ENCODE measurements around the gene ZNF618. TPM values are rescaled to one million over a fixed set of nuclear protein-coding genes. Genes with fewer than 3 reads are reported as not detected.

ZNF618 gene
- polyA plus RNA-seq, 3 donors, result 0.53 to 1.9 (median 0.78) TPM

- Mint-ChIP-seq H3K27ac (peak overlapping the region in 1 of 7 donors; percentile 10), H3K9me3 (peaks cover 0 to 1% (median 0%) of the 10 kb centered on the region in 7 donors), H3K36me3 (peaks cover 0 to 2% of the 10 kb centered on the region in 2 donors), H3K4me1 (peaks cover 8% of the 10 kb centered on the region), H3K4me3 (no peak overlapping the region), H3K27me3 (ENCODE audit: low read depth in 3 of 3) (peaks cover 12 to 34% (median 17%) of the 10 kb centered on the region in 3 donors)
- Histone ChIP-seq H3K79me2 (ENCODE audit: insufficient read depth, low read length) (peaks cover 8% of the 10 kb centered on the region), H3K36me3 (replicated peaks in 1 of 2; ENCODE audit: control insufficient read depth in 1 of 2, insufficient read depth in 2 of 2, low read length in 2 of 2) (no peaks in the 10 kb centered on the region), H4K20me1 (ENCODE audit: insufficient read depth, low read length) (no peaks in the 10 kb centered on the region), H3K9me3 (replicated peaks in 1 of 2; ENCODE audit: control insufficient read depth in 1 of 2, insufficient read depth in 1 of 2, low read length in 2 of 2) (no peaks in the 10 kb centered on the region), H3K4me2 (replicated peaks; ENCODE audit: extremely low read depth, low read length, poor library complexity, severe bottlenecking) (no peak overlapping the region), H3K9ac (ENCODE audit: insufficient read depth, low read length, poor library complexity, severe bottlenecking) (no peak overlapping the region), H3K4me1 (ENCODE audit: control insufficient read depth in 1 of 2, insufficient read depth in 2 of 2, low read length in 2 of 2) (peaks cover 3 to 6% of the 10 kb centered on the region in 2 donors), H3K27me3 (ENCODE audit: control insufficient read depth in 2 of 2, insufficient read depth in 2 of 2, low read length in 2 of 2) (peaks cover 3 to 12% of the 10 kb centered on the region in 2 donors), H3K27ac (ENCODE audit: low read depth in 1 of 2, low read length in 2 of 2) (no peak overlapping the region), H3K4me3 (replicated peaks in 1 of 3; ENCODE audit: low read depth in 2 of 3, low read length in 3 of 3) (no peak overlapping the region), H2AFZ (ENCODE audit: insufficient read depth, low read depth, low read length, poor library complexity, severe bottlenecking) (no peak overlapping the region)
- intact Hi-C loops (cut with micrococcal nuclease), result no loop called here
- DNase-seq, result no peak
- WGBS (ENCODE audit: insufficient coverage), result 96% methylated on average over 7 of the region's 10 CpGs
- no peak for TF ChIP-seq CTCF (IDR thresholded peaks at IDR 0.05)
Measured at GRCh38 chr9:113872485-113873143, 3.5 kb upstream of the ZNF618 start.

- no peak for TF ChIP-seq CTCF (IDR thresholded peaks at IDR 0.05)
- H4K20me1 ChIP-seq (ENCODE audit: insufficient read depth, low read length), result no peaks in the 10 kb centered on the region
- H3K36me3 Mint-ChIP-seq, result peaks cover 0 to 2% of the 10 kb centered on the region in 2 donors
- no peak overlapping the region for H3K9ac ChIP-seq (ENCODE audit: insufficient read depth, low read length, poor library complexity, severe bottlenecking)
- WGBS (ENCODE audit: insufficient coverage), result 98% methylated on average over 5 of the region's 5 CpGs
- H3K9me3 ChIP-seq (replicated peaks in 1 of 2; ENCODE audit: control insufficient read depth in 1 of 2, insufficient read depth in 1 of 2, low read length in 2 of 2), result no peaks in the 10 kb centered on the region
- intact Hi-C loops (cut with micrococcal nuclease), result no loop called here
- H3K9me3 Mint-ChIP-seq, result peaks cover 0 to 1% (median 0%) of the 10 kb centered on the region in 7 donors
- H3K27ac ChIP-seq (ENCODE audit: low read depth in 1 of 2, low read length in 2 of 2), result no peak overlapping the region
- no peak for DNase-seq
- no peak overlapping the region for H2AFZ ChIP-seq (ENCODE audit: insufficient read depth, low read depth, low read length, poor library complexity, severe bottlenecking)
- no peak overlapping the region for H3K4me2 ChIP-seq (replicated peaks; ENCODE audit: extremely low read depth, low read length, poor library complexity, severe bottlenecking)
- peaks cover 3 to 6% of the 10 kb centered on the region in 2 donors for H3K4me1 ChIP-seq (ENCODE audit: control insufficient read depth in 1 of 2, insufficient read depth in 2 of 2, low read length in 2 of 2)
- H3K36me3 ChIP-seq (replicated peaks in 1 of 2; ENCODE audit: control insufficient read depth in 1 of 2, insufficient read depth in 2 of 2, low read length in 2 of 2), result no peaks in the 10 kb centered on the region
- no peak overlapping the region for H3K4me3 ChIP-seq (replicated peaks in 1 of 3; ENCODE audit: low read depth in 2 of 3, low read length in 3 of 3)
- no peak overlapping the region for H3K4me3 Mint-ChIP-seq
- H3K4me1 Mint-ChIP-seq, result peaks cover 9% of the 10 kb centered on the region
- peaks cover 12 to 32% (median 17%) of the 10 kb centered on the region in 3 donors for H3K27me3 Mint-ChIP-seq (ENCODE audit: low read depth in 3 of 3)
- H3K79me2 ChIP-seq (ENCODE audit: insufficient read depth, low read length), result peaks cover 16% of the 10 kb centered on the region
- H3K27me3 ChIP-seq (ENCODE audit: control insufficient read depth in 2 of 2, insufficient read depth in 2 of 2, low read length in 2 of 2), result peaks cover 3 to 12% of the 10 kb centered on the region in 2 donors
- peak overlapping the region in 1 of 7 donors; percentile 13 for H3K27ac Mint-ChIP-seq
Measured at GRCh38 chr9:113873446-113873845, 2.7 kb upstream of the ZNF618 start.

Data from CD14-positive monocyte (primary cell).